Liver (tissue), 9 donors: ENCODE measurements around the gene ALX3. TPM values are rescaled to one million over a fixed set of nuclear protein-coding genes. Genes with fewer than 3 reads are reported as not detected.

Experiments
- DNase-seq: peaks from one replicate; pipeline ENCODE4 v3.0.0-alpha.2; 2017; ENCODE audit warnings: low spot score
- H3K27ac ChIP-seq, 2 donors: one replicate each; pipeline ENCODE4 v1.7.0; 2013; ENCODE audit warnings: inconsistent platforms in 2 of 2, low read length in 2 of 2, control low read depth in 1 of 2, low read depth in 1 of 2, mild to moderate bottlenecking in 1 of 2
- H3K27me3 ChIP-seq, 4 donors: one replicate each; pipeline versions ENCODE4 v1.6.1 to v1.7.0; 2013; ENCODE audit warnings: low read length in 3 of 4, inconsistent platforms in 1 of 4, mild to moderate bottlenecking in 1 of 4, moderate library complexity in 1 of 4; ENCODE audit not compliant: control insufficient read depth in 4 of 4, insufficient read depth in 4 of 4
- H3K36me3 ChIP-seq, 4 donors: one replicate each; pipeline versions ENCODE4 v1.6.1 to v1.7.0; 2013; ENCODE audit warnings: low read length in 3 of 4, mild to moderate bottlenecking in 3 of 4, low read depth in 1 of 4, moderate library complexity in 1 of 4; ENCODE audit not compliant: control insufficient read depth in 4 of 4, insufficient read depth in 3 of 4
- H3K4me1 ChIP-seq, 4 donors: one replicate each; pipeline versions ENCODE4 v1.6.1 to v1.7.0; 2013; ENCODE audit warnings: low read length in 3 of 4, mild to moderate bottlenecking in 3 of 4, moderate library complexity in 1 of 4; ENCODE audit not compliant: control insufficient read depth in 4 of 4, insufficient read depth in 4 of 4
- H3K4me3 ChIP-seq, 3 donors: one replicate each; pipeline versions ENCODE4 v1.6.1 to v1.7.0; 2013; ENCODE audit warnings: low read length in 3 of 3, control low read depth in 1 of 3, low read depth in 1 of 3, mild to moderate bottlenecking in 1 of 3
- H3K9ac ChIP-seq, 2 donors: one replicate each; pipeline ENCODE4 v1.7.0; 2013; ENCODE audit warnings: low read length in 2 of 2, mild to moderate bottlenecking in 2 of 2, moderate library complexity in 2 of 2, control low read depth in 1 of 2, low read depth in 1 of 2
- H3K9me3 ChIP-seq, 4 donors: one replicate each; pipeline versions ENCODE4 v1.6.1 to v1.7.0; 2013; ENCODE audit warnings: low read length in 3 of 4; ENCODE audit not compliant: control insufficient read depth in 4 of 4
- ATF3 ChIP-seq: IDR thresholded peaks from 2 replicates; pipeline ENCODE4 v1.6.1; 2016; ENCODE audit warnings: antibody characterized with exemption
- CTCF ChIP-seq: fragments of 150-350 bp; IDR thresholded peaks from 2 replicates; pipeline ENCODE4 v1.5.1; 2017; ENCODE audit warnings: improper control_type of control experiment, low read depth, low read length; ENCODE audit not compliant: missing input control
- EGR1 ChIP-seq, 2 donors: IDR thresholded peaks; 2 replicates each; pipeline ENCODE4 v1.6.1; 2016 to 2018; ENCODE audit warnings: antibody characterized with exemption in 2 of 2, low read depth in 2 of 2
- FOXA1 ChIP-seq: IDR thresholded peaks from 2 replicates; pipeline ENCODE4 v1.6.1; 2016; ENCODE audit warnings: antibody characterized with exemption
- FOXA2 ChIP-seq: IDR thresholded peaks from 2 replicates; pipeline ENCODE4 v1.6.1; 2016; ENCODE audit warnings: antibody characterized with exemption
- GABPA ChIP-seq, 2 donors: IDR thresholded peaks in 1 of 2; conservative IDR thresholded peaks in 1 of 2; 2 replicates each; pipeline ENCODE4 v1.6.1; 2016; ENCODE audit warnings: antibody characterized with exemption in 2 of 2, mild to moderate bottlenecking in 1 of 2, moderate library complexity in 1 of 2
- HNF4A ChIP-seq, 2 donors: conservative IDR thresholded peaks; 2 replicates each; pipeline ENCODE4 v1.6.1; 2016; ENCODE audit warnings: antibody characterized with exemption in 2 of 2, mild to moderate bottlenecking in 2 of 2
- HNF4G ChIP-seq: IDR thresholded peaks from 2 replicates; pipeline ENCODE4 v1.6.1; 2016; ENCODE audit warnings: antibody characterized with exemption
- JUND ChIP-seq, 2 donors: IDR thresholded peaks; 2 replicates each; pipeline ENCODE4 v1.6.1; 2016; ENCODE audit warnings: antibody characterized with exemption in 2 of 2
- MAX ChIP-seq: IDR thresholded peaks from 2 replicates; pipeline ENCODE4 v1.6.1; 2016; ENCODE audit warnings: antibody characterized with exemption
- NR2F2 ChIP-seq: IDR thresholded peaks from 2 replicates; pipeline ENCODE4 v1.6.1; 2016; ENCODE audit warnings: antibody characterized with exemption
- RAD21 ChIP-seq, 2 donors: IDR thresholded peaks; 2 replicates each; pipeline ENCODE4 v1.6.1; 2016; ENCODE audit warnings: antibody characterized with exemption in 2 of 2, mild to moderate bottlenecking in 2 of 2
- REST ChIP-seq: IDR thresholded peaks from 2 replicates; pipeline ENCODE4 v1.6.1; 2016; ENCODE audit warnings: antibody characterized with exemption, mild to moderate bottlenecking
- RXRA ChIP-seq, 2 donors: IDR thresholded peaks; 2 replicates each; pipeline ENCODE4 v1.6.1; 2017 to 2018; ENCODE audit warnings: antibody characterized with exemption in 2 of 2, mild to moderate bottlenecking in 1 of 2
- SP1 ChIP-seq: IDR thresholded peaks from 2 replicates; pipeline ENCODE4 v1.6.1; 2018; ENCODE audit warnings: antibody characterized with exemption, mild to moderate bottlenecking
- TAF1 ChIP-seq: conservative IDR thresholded peaks from 2 replicates; pipeline ENCODE4 v1.6.1; 2016; ENCODE audit warnings: antibody characterized with exemption, mild to moderate bottlenecking
- YY1 ChIP-seq: IDR thresholded peaks from 2 replicates; pipeline ENCODE4 v1.6.1; 2016; ENCODE audit warnings: antibody characterized with exemption, mild to moderate bottlenecking
- ZBTB33 ChIP-seq: IDR thresholded peaks from 2 replicates; pipeline ENCODE4 v1.6.1; 2016; ENCODE audit warnings: antibody characterized with exemption
- WGBS: extraction: QIAGEN DNeasy Blood & Tissue Kit; methylation state at CpG from one replicate; pipeline ENCODE4 v1.1.7; 2013; 5-methylcytosine and 5-hydroxymethylcytosine counted together
- polyA plus RNA-seq, 2 donors: library from polyadenylated mRNA; stranded (reverse) in 1 of 2; unstranded in 1 of 2; fragments of 200-250 nt in 1 of 2; fragments of >200 nt in 1 of 2; fragmentation: Nextera tagmentation in 1 of 2; extraction: Ambion mirVana in 1 of 2; gene quantifications; one replicate each; pipeline versions ENCODE4 v1.2.1 to v1.2.3, GENCODE V29; 2013 to 2015
- total RNA-seq, 2 donors: library from RNA; depleted of rRNA; stranded (reverse); fragments of >200 nt; gene quantifications; one replicate each; pipeline ENCODE4 v1.2.3, GENCODE V29; 2014
- donor health status: healthy.
- donor health status: healthy.
- donor health status: healthy.
- donor health status: healthy.
- donor health status: healthy.

Gene ALX3
- total and polyA plus RNA-seq, 4 donors, result not detected

- H3K9ac ChIP-seq, result no peak overlapping the region
- H3K9me3 ChIP-seq, result peaks cover 0 to 2% (median 0%) of the 10 kb centered on the region in 4 donors
- 91% methylated on average over 2 of the region's 2 CpGs for WGBS
- H3K4me1 ChIP-seq, result peaks cover 0 to 3% (median 0%) of the 10 kb centered on the region in 4 donors
- TF ChIP-seq ZBTB33, result no peak
- no peak for TF ChIP-seq YY1
- no peak for TF ChIP-seq MAX
- TF ChIP-seq JUND (IDR thresholded peaks at IDR 0.05), result no peak
- no peak for TF ChIP-seq FOXA1
- TF ChIP-seq GABPA (IDR thresholded peaks at IDR 0.05 in 1 of 2, conservative IDR thresholded peaks at IDR 0.05 in 1 of 2), result no peak
- TF ChIP-seq SP1, result no peak
- no peak for TF ChIP-seq NR2F2
- TF ChIP-seq FOXA2, result no peak
- TF ChIP-seq RXRA (IDR thresholded peaks at IDR 0.05), result no peak
- no peak for TF ChIP-seq RAD21 (IDR thresholded peaks at IDR 0.05)
- TF ChIP-seq EGR1 (IDR thresholded peaks at IDR 0.05; ENCODE audit: low read depth in 2 of 2), result no peak
- TF ChIP-seq HNF4G, result no peak
- TF ChIP-seq REST, result no peak
- TF ChIP-seq TAF1, result no peak
- no peak for TF ChIP-seq CTCF
- no peak for TF ChIP-seq HNF4A (conservative IDR thresholded peaks at IDR 0.05)
- TF ChIP-seq ATF3, result no peak
- H3K27ac ChIP-seq, result no peak overlapping the region
- no peak overlapping the region for H3K4me3 ChIP-seq
- peaks cover 0 to 10% (median 3%) of the 10 kb centered on the region in 4 donors for H3K27me3 ChIP-seq
- peaks cover 0 to 8% (median under 1%) of the 10 kb centered on the region in 4 donors for H3K36me3 ChIP-seq
- DNase-seq, result no peak
These were observed 7.9 kb downstream of the ALX3 start for GRCh38 chr1:110062612-110063011.
